ENCODE results near the gene GIMAP2.

The GIMAP2 gene

DNA sequence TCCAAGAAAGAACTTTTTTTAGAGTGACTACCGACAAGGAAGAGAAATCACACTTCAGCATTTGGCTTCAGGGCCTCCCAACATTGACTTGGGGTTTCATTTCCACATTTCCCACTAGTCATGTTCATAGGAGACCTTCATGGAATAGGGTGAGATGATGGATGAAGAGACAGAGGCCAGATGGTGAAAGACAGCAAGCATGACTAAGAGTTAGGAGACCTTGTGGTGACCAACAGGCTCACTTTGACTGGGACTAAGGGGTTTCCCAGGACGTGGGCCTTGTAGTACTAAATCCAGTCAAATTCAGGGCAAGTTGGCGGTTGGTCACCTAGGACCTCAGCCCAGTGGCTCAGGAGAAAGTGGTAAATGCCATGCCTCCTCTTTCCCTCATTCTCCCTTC, 48.7 kb downstream of the GIMAP2 start:
- FAIRE-seq: no peak

DNA sequence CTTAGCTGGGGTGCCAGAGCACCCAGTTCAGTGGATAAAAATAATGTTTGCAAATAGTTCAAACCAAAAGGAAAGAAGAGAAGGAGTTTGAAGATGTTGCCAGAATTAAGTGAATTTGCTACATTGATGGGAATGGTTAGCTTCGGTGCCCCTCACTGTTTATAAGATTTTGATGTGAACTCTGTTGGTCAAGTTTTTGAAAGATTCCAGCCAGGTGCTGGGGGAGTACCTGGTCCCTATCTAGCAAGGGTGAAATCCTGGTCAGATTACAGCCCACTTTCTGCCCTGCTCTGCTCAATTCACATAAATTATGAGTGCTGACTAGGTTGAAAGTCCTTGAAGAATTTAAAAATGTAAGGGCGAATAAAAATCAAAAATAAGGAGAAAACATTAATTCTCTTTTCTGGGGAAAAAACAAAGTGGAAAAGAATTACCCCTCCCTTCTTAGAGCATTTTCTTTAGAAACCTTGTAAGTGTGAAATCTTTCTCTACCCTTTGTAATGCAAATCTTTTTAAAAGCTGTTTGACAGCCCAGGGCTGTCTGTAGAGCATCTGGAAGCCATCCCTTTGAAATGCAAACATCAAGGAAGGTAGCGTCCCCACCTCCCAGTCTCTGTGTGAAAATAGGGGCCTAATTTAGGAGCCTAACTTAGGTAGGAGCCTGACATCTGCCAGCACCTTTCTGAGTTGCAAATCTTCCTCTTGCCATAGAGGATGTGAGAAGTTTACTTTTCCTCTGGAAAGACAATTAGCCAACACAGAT, 50.3 kb downstream of the GIMAP2 start:
- no peak for FAIRE-seq

DNA sequence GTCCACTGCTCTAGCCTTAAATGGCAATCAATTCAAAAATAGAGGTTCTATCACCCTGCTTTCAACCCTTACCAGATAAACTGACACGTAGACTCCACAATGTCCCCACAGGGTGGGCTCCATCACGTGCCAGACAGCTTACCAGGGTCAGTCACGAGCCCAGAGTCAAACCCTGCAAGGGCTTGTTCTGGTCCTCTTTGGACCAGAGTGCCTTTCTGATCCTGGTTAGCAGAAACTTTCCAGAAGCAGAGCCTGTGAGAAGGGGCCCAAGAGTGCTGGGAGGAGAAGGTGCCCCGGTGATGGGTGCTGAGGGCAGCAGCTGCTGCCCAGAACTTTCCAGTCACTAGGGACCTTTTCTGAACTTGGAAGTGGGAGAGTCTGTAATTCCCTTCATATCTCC, 51.4 kb downstream of the GIMAP2 start:
- no peak for FAIRE-seq

DNA sequence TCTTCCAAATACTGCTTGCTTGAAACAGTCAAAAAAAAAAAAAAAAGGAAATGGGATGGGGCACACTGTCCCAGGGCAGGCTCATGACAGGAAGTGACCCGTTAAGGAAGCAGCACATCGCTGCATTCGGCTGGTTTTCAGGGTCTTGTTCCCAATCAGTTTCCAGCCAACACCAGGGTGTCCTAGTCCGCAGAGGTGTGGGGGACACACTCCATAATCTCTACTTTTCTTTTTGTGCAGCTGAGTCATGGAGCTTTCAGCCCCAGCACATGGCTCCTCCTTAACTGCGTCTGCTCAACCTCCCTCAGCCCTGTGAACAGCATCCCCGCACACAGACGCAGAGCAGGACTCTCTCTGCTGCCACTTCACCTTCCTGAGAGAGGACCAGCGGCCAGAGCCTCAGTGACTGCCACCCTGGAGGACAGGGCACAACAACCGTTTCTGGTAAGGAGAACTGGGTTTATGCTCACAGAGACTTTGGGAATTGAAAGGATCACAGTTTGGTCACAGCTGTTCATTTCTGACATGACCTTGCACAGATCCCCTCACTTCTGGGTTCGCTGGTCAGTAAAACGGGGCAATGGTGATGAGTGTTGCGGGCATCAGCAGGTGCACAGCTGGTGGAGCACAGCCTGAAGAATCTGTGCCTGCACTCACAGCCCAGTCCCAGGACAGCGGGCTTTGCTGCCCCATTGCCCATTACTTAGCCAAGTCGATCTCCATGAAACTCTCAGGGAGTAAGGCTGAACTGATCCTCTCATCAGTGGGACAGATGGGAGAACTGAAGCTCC, 52.0 kb downstream of the GIMAP2 start, which contains the start of gene GIMAP5:
TSS of gene GIMAP5 (plus strand) at position 154 of the 791 bp plus-strand sequence. CDS start 3,467 bp downstream, outside the sequence.
- no peak for FAIRE-seq

DNA sequence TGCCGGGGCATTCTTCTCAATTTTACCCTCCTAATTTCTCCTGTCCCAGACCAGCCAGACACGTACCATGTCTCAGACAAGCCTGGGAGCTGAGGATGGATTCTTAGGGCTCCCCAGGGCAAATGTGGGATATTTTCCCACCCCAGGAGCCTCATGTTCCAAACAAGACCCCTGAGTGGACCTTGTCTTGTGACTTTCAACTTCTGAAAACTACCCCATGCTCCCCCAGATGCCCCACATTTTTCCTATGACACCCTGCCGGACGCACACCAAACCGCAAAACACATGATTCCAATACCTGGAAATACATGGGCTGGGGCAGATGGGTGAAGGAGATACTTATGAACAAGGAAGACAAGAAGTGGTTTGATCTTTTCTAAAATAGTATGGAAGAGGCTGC, 52.6 kb downstream of the GIMAP2 start:
- no peak for FAIRE-seq

DNA sequence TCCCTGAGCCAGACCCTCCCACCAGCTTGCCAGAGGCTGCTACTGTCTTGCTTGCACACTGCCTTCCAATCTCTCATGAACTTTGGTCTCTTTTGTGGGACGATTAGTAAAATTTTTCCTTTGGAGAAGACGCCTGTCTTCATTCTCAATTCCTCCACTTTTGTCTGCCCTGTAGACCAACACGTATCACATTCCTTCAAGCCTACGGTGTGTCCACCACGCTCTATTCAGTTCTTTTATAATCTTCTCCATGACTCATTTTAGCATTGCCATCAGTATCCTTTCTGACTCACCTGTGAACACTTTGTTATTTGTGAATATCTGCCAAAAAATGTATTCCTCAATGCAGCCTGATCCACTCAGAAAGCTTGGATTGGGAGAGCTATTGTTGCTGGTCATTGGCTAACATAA, 53.1 kb downstream of the GIMAP2 start:
- FAIRE-seq: no peak

DNA sequence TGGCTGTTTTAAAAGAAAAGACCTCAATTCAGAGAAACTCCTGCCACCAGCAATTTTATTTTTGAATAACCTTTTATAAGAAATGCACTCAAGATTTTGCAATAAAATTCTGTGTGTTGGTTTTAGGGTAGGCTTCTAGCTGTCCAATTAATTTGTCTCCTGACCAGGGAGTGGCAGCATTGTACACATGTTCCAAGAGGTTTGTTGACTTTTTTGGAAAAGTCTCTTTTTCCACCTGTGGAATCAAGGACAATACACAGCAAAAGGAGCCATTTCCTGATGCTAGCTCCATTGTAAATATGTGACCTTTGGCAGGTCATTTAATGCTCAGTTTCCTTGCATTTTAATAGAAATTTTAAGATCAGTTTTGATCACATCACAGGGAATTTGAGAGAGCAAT, 53.5 kb downstream of the GIMAP2 start:
- FAIRE-seq: no peak

DNA sequence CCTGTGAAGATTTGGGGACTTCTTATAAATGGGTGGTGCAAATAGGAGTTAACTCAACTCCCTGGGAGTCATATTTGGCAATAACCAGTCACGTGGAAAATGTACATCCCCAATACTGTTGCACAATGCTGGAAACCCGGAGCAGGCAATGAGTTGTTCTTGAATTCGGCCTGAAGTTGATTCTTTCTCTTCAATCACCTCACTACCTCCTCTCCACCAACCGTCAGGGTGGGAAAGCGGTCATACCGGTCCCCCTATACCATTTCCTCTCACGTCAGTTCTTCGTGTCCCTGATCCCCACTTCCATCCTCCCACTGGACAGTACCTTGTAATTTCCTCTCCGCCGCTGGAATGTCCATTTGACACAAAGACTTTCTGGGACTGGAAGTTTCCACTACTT, 54.5 kb downstream of the GIMAP2 start:
- no peak for FAIRE-seq

DNA sequence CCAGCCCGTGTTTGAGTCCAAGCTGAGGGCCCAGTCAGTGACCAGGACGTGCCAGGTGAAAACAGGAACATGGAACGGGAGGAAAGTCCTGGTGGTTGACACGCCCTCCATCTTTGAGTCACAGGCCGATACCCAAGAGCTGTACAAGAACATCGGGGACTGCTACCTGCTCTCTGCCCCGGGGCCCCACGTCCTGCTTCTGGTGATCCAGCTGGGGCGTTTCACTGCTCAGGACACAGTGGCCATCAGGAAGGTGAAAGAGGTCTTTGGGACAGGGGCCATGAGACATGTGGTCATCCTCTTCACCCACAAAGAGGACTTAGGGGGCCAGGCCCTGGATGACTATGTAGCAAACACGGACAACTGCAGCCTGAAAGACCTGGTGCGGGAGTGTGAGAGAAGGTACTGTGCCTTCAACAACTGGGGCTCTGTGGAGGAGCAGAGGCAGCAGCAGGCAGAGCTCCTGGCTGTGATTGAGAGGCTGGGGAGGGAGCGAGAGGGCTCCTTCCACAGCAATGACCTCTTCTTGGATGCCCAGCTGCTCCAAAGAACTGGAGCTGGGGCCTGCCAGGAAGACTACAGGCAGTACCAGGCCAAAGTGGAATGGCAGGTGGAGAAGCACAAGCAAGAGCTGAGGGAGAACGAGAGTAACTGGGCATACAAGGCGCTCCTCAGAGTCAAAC, 56.9 kb downstream of the GIMAP2 start:
- FAIRE-seq: no peak
